GM12878 (cell line): ENCODE results near the gene C2orf74. TPM values are rescaled to one million over a fixed set of nuclear protein-coding genes. Genes with fewer than 3 reads are reported as not detected.
"Not testable (repeated sequence)": the region's sequence is repeated elsewhere in the genome, so short reads cannot be mapped to it uniquely, and the experiment has no call there.

Experiments used
- ATAC-seq: fragments of 200-7000 bp; cut with Tn5 transposase; 3 replicates; pipeline ENCODE4 v1.9.1; 2020; ENCODE audit warnings: mild to moderate bottlenecking, moderate library complexity
- BruUV-seq: library from RNA; stranded (reverse); fragments of 400-500 nt; replicated peaks from 2 replicates; lab custom pipeline; 2021; lab: Mats Ljungman, UMichigan
- CTCF ChIA-PET: fragments of 300-600 bp; sonication (Branson Sonifier 250); formaldehyde crosslinking; extraction: SDS; loops from one replicate; lab custom pipeline; 2021; ENCODE audit warnings: inconsistent platforms; lab: Yijun Ruan, JAX
- POLR2A ChIA-PET: fragments of 350-600 bp; formaldehyde crosslinking; extraction: SDS; loops from one replicate; lab custom pipeline; 2021; ENCODE audit warnings: inconsistent platforms; lab: Charles Lee
- RAD21 ChIA-PET: fragments of 300-600 bp; sonication (Branson Sonifier 250); formaldehyde crosslinking; loops from one replicate; lab custom pipeline; 2023; ENCODE audit warnings: antibody characterized with exemption; ENCODE audit not compliant: unreplicated experiment; lab: Charles Lee
- SMC1A ChIA-PET: fragments of 300-600 bp; sonication (Branson Sonifier 250); formaldehyde crosslinking; loops from one replicate; lab custom pipeline; 2023; ENCODE audit not compliant: unreplicated experiment, uncharacterized antibody; lab: Charles Lee
- DNase-seq: peaks from one replicate; pipeline ENCODE4 v3.0.0-alpha.2; 2011; ENCODE audit warnings: low read depth, low spot score
- FAIRE-seq: peaks from 3 replicates; lab custom pipeline; 2011; peaks lifted over from hg19 to GRCh38; lab: Jason Lieb, UNC
- H2AFZ ChIP-seq: 2 replicates; pipeline ENCODE4 v1.6.0; 2011; ENCODE audit warnings: low read depth, low read length, control low read depth; ENCODE audit not compliant: control insufficient read depth
- H3K27ac ChIP-seq: 2 replicates; pipeline ENCODE4 v1.5.1; 2011; ENCODE audit warnings: control low read depth; ENCODE audit not compliant: control insufficient read depth, insufficient read depth
- H3K27me3 ChIP-seq, 2 experiments: replicated peaks in 1 of 2; 2 replicates each; pipeline versions ENCODE4 v1.6.0 to v1.6.1; 2011; ENCODE audit warnings: low read length in 1 of 2; ENCODE audit not compliant: control insufficient read depth in 2 of 2, insufficient read depth in 2 of 2
- H3K36me3 ChIP-seq, 2 experiments: 2 replicates each; pipeline ENCODE4 v1.5.1; 2011; ENCODE audit warnings: low read length in 1 of 2; ENCODE audit not compliant: control insufficient read depth in 2 of 2, insufficient read depth in 2 of 2
- H3K4me1 ChIP-seq: 2 replicates; pipeline ENCODE4 v1.6.1; 2011; ENCODE audit warnings: mild to moderate bottlenecking, low read length, moderate library complexity, mixed read lengths; ENCODE audit not compliant: control insufficient read depth, insufficient read depth
- H3K4me2 ChIP-seq: 2 replicates; pipeline ENCODE4 v1.6.0; 2011; ENCODE audit warnings: control low read depth; ENCODE audit not compliant: control insufficient read depth, insufficient read depth
- H3K4me3 ChIP-seq: fragments of 200-600 bp; sonication (generic); 2 replicates; pipeline ENCODE4 v1.5.1; 2016
- H3K79me2 ChIP-seq: 2 replicates; pipeline ENCODE4 v1.6.0; 2011; ENCODE audit warnings: low read length; ENCODE audit not compliant: control insufficient read depth, insufficient read depth
- H3K9ac ChIP-seq: 2 replicates; pipeline ENCODE4 v1.8.0; 2011; ENCODE audit warnings: low read length, control low read depth, mixed read lengths; ENCODE audit not compliant: control insufficient read depth, insufficient read depth
- H3K9me3 ChIP-seq: replicated peaks from 3 replicates; pipeline ENCODE4 v1.5.1; 2011; ENCODE audit warnings: mild to moderate bottlenecking, low read length; ENCODE audit not compliant: control insufficient read depth, insufficient read depth
- H4K20me1 ChIP-seq: 2 replicates; pipeline ENCODE4 v1.6.0; 2011; ENCODE audit not compliant: control insufficient read depth, insufficient read depth
- KLF5 ChIP-seq: fragments of 450-650 bp; IDR thresholded peaks from 2 replicates; pipeline ENCODE4 v1.6.1; 2014; ENCODE audit warnings: mild to moderate bottlenecking; ENCODE audit not compliant: partially characterized antibody
- RUNX3 ChIP-seq: IDR thresholded peaks from 2 replicates; pipeline ENCODE4 v1.6.1; 2012; ENCODE audit warnings: low read length, inconsistent platforms
- SKIL ChIP-seq: fragments of 450-650 bp; IDR thresholded peaks from 2 replicates; pipeline ENCODE4 v1.6.1; 2017; ENCODE audit warnings: mild to moderate bottlenecking, low read depth, inconsistent platforms; ENCODE audit not compliant: poor library complexity, severe bottlenecking
- TAF1 ChIP-seq: IDR thresholded peaks from 2 replicates; pipeline ENCODE4 v1.6.1; 2011; ENCODE audit warnings: mild to moderate bottlenecking, low read depth, low read length, borderline replicate concordance
- WGBS: methylation state at CpG from one replicate; pipeline ENCODE4 v1.1.6; 2016; ENCODE audit warnings: low lambda C conversion rate; ENCODE audit not compliant: insufficient replicate concordance, insufficient coverage; ENCODE audit errors: missing lambda C conversion rate; 5-methylcytosine and 5-hydroxymethylcytosine counted together
- in situ Hi-C: fragments of 300-500 bp; cut with MboI; formaldehyde crosslinking; loops from 9 replicates; pipeline ENCODE4 v1.14.3; 2018; ENCODE audit warnings: mixed read lengths
- intact Hi-C: fragments of 100-400 bp; cut with micrococcal nuclease; formaldehyde crosslinking; loops from one replicate; pipeline ENCODE4 v1.14.2; 2022; ENCODE audit not compliant: unreplicated experiment
- polyA plus RNA-seq, 11 experiments: library from polyadenylated mRNA; depleted of rRNA in 4 of 11; unstranded in 6 of 11; stranded (reverse) in 5 of 11; fragments of >200 nt; fragmentation: Nextera tagmentation in 4 of 11; fragmentation: Illumina TruSeq in 1 of 11; extraction: Ambion mirVana in 4 of 11; extraction: Trizol in 1 of 11; gene quantifications; 1 replicate in 1 of 11; 2 replicates in 10 of 11; pipeline versions ENCODE4 v1.2.1 to v1.2.3, GENCODE V29; 2011 to 2016; ENCODE audit warnings: inconsistent platforms in 2 of 11, missing spikeins in 2 of 11, low read depth in 1 of 11
- total RNA-seq, 4 experiments: library from RNA; depleted of rRNA in 3 of 4; stranded (reverse); fragments of >200 nt in 3 of 4; fragmentation: Illumina TruSeq in 1 of 4; extraction: Trizol in 1 of 4; gene quantifications; 2 replicates each; pipeline versions ENCODE4 v1.2.1 to v1.2.3, GENCODE V29; 2013 to 2021

C2orf74 gene
- total and polyA plus RNA-seq, 10 of the 15 experiments (the other 5 are each of a cell fraction or from before 2014, with no cell fraction given), result 3.8 to 25.0 (median 15.2) TPM

DNA sequence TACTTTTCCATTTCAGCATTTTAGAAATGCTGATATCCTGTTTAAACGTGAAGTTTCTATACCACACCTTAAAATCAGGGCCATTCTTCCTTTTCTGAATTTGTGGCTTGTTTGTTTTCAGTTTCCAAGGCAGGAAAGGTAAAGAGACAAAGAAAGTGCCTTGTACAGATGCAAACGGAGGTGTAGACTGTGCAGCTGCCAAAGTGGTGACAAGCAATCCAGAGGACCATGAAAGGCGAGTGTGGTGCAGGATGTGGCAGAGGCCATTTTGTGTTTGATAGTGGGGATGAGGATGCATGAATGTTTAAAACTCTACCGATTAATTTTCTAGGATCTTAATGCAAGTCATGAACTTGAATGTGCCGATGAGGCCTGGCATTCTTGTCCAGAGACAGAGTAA is 733 bp downstream of the C2orf74 start (continued):
- TF ChIP-seq SKIL, result no peak

- intact Hi-C loops, H3K27ac ChIP-seq, H3K27me3 ChIP-seq, H3K4me2 ChIP-seq, FAIRE-seq, H3K36me3 ChIP-seq, H4K20me1 ChIP-seq, DNase-seq, in situ Hi-C loops, H3K4me1 ChIP-seq, H3K79me2 ChIP-seq, BruUV-seq, POLR2A ChIA-PET, H3K9ac ChIP-seq, H3K9me3 ChIP-seq, RAD21 ChIA-PET, H2AFZ ChIP-seq, ATAC-seq, H3K4me3 ChIP-seq: not testable (repeated sequence)
- CTCF ChIA-PET, result interaction anchor here (2.0 kb wide), 1 partner anchor 494 kb away, joined by 5 read pairs; no protein-coding TSS in a partner anchor
- SMC1A ChIA-PET, result interaction anchor here (1.2 kb wide), 1 partner anchor 29 kb away, joined by 3 read pairs; no protein-coding TSS in a partner anchor
- WGBS, result 90% methylated on average over 7 of the region's 7 CpGs
Measured at GRCh38 chr2:61165082-61165481, 3.1 kb downstream of the C2orf74 start.

DNA sequence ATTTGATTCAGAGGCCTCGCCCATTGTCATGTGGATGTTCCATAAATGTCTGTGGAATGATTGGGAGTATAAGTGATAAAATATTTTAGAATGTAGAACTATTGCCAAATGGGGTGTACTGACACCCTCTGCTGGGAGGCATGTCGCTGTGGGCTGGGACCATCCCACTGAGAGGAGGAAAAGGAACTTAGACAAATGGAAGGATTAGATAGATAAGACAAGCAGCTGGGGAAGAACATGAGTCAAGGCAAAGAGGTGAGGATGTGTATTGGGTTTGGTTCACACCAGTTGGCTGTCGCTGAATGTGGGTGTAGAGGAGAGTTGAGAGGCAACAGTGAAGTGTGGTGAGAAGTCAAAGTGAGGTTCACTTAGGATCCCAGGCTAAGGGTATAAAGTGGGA is 4.0 kb downstream of the C2orf74 start:
- no peak overlapping the region for H3K4me2 ChIP-seq
- H3K36me3 ChIP-seq, result peaks cover 0 to 3% of the 10 kb centered on the region in 2 experiments; a peak in 1 of 4 replicates
- H3K27ac ChIP-seq, result no peak overlapping the region
- 96% methylated on average over 3 of the region's 3 CpGs for WGBS
- SMC1A ChIA-PET, result no interaction called here
- no peak overlapping the region for H2AFZ ChIP-seq
- H3K4me3 ChIP-seq, result no peak overlapping the region
- BruUV-seq, result no TSS peak
- H3K9ac ChIP-seq, result no peak overlapping the region
- no peaks in the 10 kb centered on the region for H3K4me1 ChIP-seq
- RAD21 ChIA-PET, result no interaction called here
- H3K27me3 ChIP-seq, result no peaks in the 10 kb centered on the region
- H3K9me3 ChIP-seq, result no peaks in the 10 kb centered on the region
- DNase-seq, result no peak
- intact Hi-C loops, result no loop called here
- TF ChIP-seq KLF5 (no peak), TAF1 (no peak), RUNX3 (no peak)
- TF ChIP-seq, all 136 proteins: peak for 0
- in situ Hi-C loops, result no loop called here
- no peak for FAIRE-seq
- H4K20me1 ChIP-seq, result no peaks in the 10 kb centered on the region
- no peaks in the 10 kb centered on the region for H3K79me2 ChIP-seq
- ChIA-PET CTCF (interaction anchor here (2.0 kb wide), 1 partner anchor 493 kb away, joined by 5 read pairs; no protein-coding TSS in a partner anchor), POLR2A (no interaction called here)
- ATAC-seq, result no peak
